Right lobe of liver (tissue), 4 donors: Measurements from ENCODE around the gene ANKS1B.

Source experiments
- CTCF ChIP-seq, 4 donors: fragments of 200-600 bp in 3 of 4; fragments of 450-650 bp in 1 of 4; IDR thresholded peaks; one replicate each; pipeline versions ENCODE4 v1.5.1 to v1.8.0; 2016 to 2022; ENCODE audit warnings: antibody characterized with exemption in 4 of 4, mild to moderate bottlenecking in 2 of 4
- POLR2A ChIP-seq: fragments of 450-650 bp; IDR thresholded peaks from one replicate; pipeline ENCODE4 v1.6.1; 2017; ENCODE audit warnings: antibody characterized with exemption, mild to moderate bottlenecking
- donor health status: DM: no; HTN: no; CAD: no.
- donor health status: DM: no; HTN: no; CAD: no.
- donor health status: DM: no; HTN: yes; CAD: no.

GRCh38 chr12:99157946-99158345 is 826.8 kb downstream of the ANKS1B start:
- no peak for TF ChIP-seq CTCF (IDR thresholded peaks at IDR 0.05)
- no peak for TF ChIP-seq POLR2A
